Heart right ventricle (tissue), 16 donors: ENCODE results near the gene CDC42BPA. TPM values are rescaled to one million over a fixed set of nuclear protein-coding genes. Genes with fewer than 3 reads are reported as not detected.

Source experiments
- ATAC-seq, 8 donors: fragments of 200-7000 bp; cut with Tn5 transposase; one replicate each; pipeline ENCODE4 v1.9.1; 2020; ENCODE audit warnings: mild to moderate bottlenecking in 8 of 8, moderate library complexity in 8 of 8, moderate number of reproducible peaks in 1 of 8
- DNase-seq, 2 donors: peaks; one replicate each; pipeline ENCODE4 v3.0.0-alpha.2; 2020
- H3K27ac ChIP-seq, 10 donors: fragments of 200-600 bp; sonication (generic) in 2 of 10; one replicate each; pipeline versions ENCODE4 v1.5.0 to v1.8.0; 2020 to 2022; ENCODE audit warnings: mild to moderate bottlenecking in 3 of 10
- H3K27me3 ChIP-seq, 7 donors: fragments of 200-600 bp; one replicate each; pipeline ENCODE4 v1.8.0; 2021 to 2022; ENCODE audit warnings: mild to moderate bottlenecking in 2 of 7
- H3K36me3 ChIP-seq, 9 donors: fragments of 200-600 bp; sonication (generic) in 1 of 9; one replicate each; pipeline versions ENCODE4 v1.5.0 to v1.8.0; 2020 to 2022; ENCODE audit warnings: mild to moderate bottlenecking in 2 of 9
- H3K4me1 ChIP-seq, 9 donors: fragments of 200-600 bp; sonication (generic) in 1 of 9; one replicate each; pipeline versions ENCODE4 v1.5.0 to v1.8.0; 2020 to 2022; ENCODE audit warnings: mild to moderate bottlenecking in 4 of 9
- H3K4me3 ChIP-seq, 10 donors: fragments of 200-600 bp; sonication (generic) in 2 of 10; one replicate each; pipeline versions ENCODE4 v1.5.0 to v1.8.0; 2020 to 2022; ENCODE audit warnings: mild to moderate bottlenecking in 7 of 10, moderate library complexity in 2 of 10
- H3K9me3 ChIP-seq, 11 donors: fragments of 200-600 bp in 10 of 11; sonication (generic) in 2 of 11; one replicate each; pipeline versions ENCODE4 v1.5.0 to v1.8.0; 2013 to 2022; ENCODE audit warnings: mild to moderate bottlenecking in 2 of 11, control low read depth in 1 of 11, moderate library complexity in 1 of 11
- WGBS, 2 donors: extraction: QIAGEN DNeasy Blood & Tissue Kit; methylation state at CpG; one replicate each; pipeline ENCODE4 v1.1.7; 2013; ENCODE audit warnings: inconsistent platforms in 1 of 2; 5-methylcytosine and 5-hydroxymethylcytosine counted together
- intact Hi-C, 10 donors: fragments of 100-400 bp; cut with DNase I; formaldehyde crosslinking; loops; one replicate each; pipeline versions ENCODE4 v1.11.1 to v1.14.2; 2022
- polyA plus RNA-seq, 2 donors: library from polyadenylated mRNA; stranded (reverse); fragments of 200-250 nt; gene quantifications; one replicate each; pipeline ENCODE4 v1.2.3, GENCODE V29; 2013
- total RNA-seq, 10 donors: library from RNA; stranded (reverse); fragmentation: NEBNext Ultra II Directional in 3 of 10; extraction: Animal tissue kit (Norgen Biotek cat#: 25700) in 3 of 10; gene quantifications; one replicate each; pipeline versions ENCODE4 v1.2.1 to v1.2.4, GENCODE V29; 2021 to 2023
- TF ChIP-seq, protein P1 (sequence below), 9 donors: fragments of 200-600 bp; sonication (generic) in 2 of 9; IDR thresholded peaks; one replicate each; pipeline versions ENCODE4 v1.5.0 to v1.8.0; 2021 to 2022; ENCODE audit warnings: antibody characterized with exemption in 9 of 9, mild to moderate bottlenecking in 5 of 9, moderate library complexity in 1 of 9
- donor health status: Arrhythmogenic right ventricular cardiomyopathy.
- donor health status: ischemic (EF 13 %, LVEDD 7.1; RV severe dilation, severe dysfunction).
- donor health status: healthy with polysubstance abuse.
- donor health status: DM: no; HTN: yes; CAD: no.
- donor health status: DM: no; HTN: no; CAD: no.
- donor health status: ischemic (EF 25% LVEDD 6.9; RV normal size, moderate dysfunction).
- donor health status: ischemic (EF 25% LVEDD 5.7; RV mildly dilated, moderate dysfunction).
- donor health status: healthy.
- donor health status: DM: yes; HTN: yes; CAD: no.
- donor health status: Ischemic cardiomyopathy.
- donor health status: ischemic (EF 35%, LVEDD 5.7; RV mildly dilated, moderate dysfunction).
- donor health status: nonischemic (EF 11% LVEDD 7.7; RV severe dilation, severe dysfunction).
- donor health status: DM: yes; HTN: yes; CAD: no.
- donor health status: PGD.
- donor health status: ischemic (EF 29% LVEDD 5.4; RV normal size, mild dysfunction).
- donor health status: nonischemic (EF 23%, LVEDD 6.1; RV moderate dilation, normal function).

CDC42BPA gene
- total and polyA plus RNA-seq, 12 donors, result 8.6 to 39.5 (median 31.5) TPM

DNA sequence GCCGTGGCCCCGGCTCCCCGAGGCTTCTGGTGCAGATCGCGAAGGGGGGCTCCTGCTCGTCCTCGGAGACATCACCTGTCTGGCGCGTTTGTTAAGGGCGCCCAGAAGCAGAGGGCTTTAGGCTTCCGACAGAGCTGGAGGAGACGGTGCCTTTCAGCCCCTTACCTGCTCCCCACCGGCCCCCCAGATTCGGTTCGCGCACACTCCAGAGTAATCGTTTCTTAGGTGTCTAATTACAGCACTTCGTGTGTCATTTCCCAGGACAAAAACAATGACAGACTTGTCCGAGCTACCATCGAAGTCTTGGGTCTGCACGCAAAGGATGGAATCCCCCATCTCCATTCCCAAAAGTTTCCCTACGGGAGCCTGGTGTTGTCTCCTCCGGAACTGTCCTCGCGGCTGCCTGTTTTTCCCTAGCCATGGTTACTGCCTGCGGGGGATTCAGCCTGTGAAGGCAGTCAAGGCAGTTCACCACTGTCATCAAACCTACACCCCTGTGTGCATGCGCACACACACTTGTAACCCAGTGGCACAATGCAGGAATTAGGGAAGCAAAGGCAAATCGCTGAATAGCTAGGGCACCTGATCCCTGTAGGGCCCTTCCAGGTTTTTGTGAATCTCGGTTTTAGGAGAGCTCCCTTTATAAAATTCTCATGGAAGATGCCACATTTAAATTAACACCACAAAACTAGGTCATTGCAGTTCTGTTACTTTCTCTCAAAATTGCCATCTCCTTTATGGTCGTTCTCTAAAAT is 738 bp upstream of the CDC42BPA start:
- peak overlapping the region; percentile 90 to 99 (median 98) for H3K27ac ChIP-seq
- peaks cover 0 to 4% (median 0%) of the 10 kb centered on the region in 11 donors for H3K9me3 ChIP-seq
- H3K4me3 ChIP-seq, result peak overlapping the region; percentile 78 to 96 (median 86)
- peaks cover 0 to 24% (median 10%) of the 10 kb centered on the region in 9 donors for H3K4me1 ChIP-seq
- TF ChIP-seq, protein P1, sequence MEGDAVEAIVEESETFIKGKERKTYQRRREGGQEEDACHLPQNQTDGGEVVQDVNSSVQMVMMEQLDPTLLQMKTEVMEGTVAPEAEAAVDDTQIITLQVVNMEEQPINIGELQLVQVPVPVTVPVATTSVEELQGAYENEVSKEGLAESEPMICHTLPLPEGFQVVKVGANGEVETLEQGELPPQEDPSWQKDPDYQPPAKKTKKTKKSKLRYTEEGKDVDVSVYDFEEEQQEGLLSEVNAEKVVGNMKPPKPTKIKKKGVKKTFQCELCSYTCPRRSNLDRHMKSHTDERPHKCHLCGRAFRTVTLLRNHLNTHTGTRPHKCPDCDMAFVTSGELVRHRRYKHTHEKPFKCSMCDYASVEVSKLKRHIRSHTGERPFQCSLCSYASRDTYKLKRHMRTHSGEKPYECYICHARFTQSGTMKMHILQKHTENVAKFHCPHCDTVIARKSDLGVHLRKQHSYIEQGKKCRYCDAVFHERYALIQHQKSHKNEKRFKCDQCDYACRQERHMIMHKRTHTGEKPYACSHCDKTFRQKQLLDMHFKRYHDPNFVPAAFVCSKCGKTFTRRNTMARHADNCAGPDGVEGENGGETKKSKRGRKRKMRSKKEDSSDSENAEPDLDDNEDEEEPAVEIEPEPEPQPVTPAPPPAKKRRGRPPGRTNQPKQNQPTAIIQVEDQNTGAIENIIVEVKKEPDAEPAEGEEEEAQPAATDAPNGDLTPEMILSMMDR (IDR thresholded peaks at IDR 0.05), result no peak
- WGBS, 2 donors, result 6 to 8% methylated on average over 30 of the region's 30 CpGs
- ATAC-seq (peak in 7 of 8 donors; percentile 21 to 72 (median 45)), DNase-seq (peak; percentile 34 to 45)
- H3K27me3 ChIP-seq, result peaks cover 0 to 29% (median 0%) of the 10 kb centered on the region in 7 donors
- H3K36me3 ChIP-seq, result no peaks in the 10 kb centered on the region
- intact Hi-C loops, result loop anchor here in 8 of 10 donors (2.0 to 10.0 kb wide), 12 partner anchors 32 to 182 kb away; no protein-coding TSS in a partner anchor

DNA sequence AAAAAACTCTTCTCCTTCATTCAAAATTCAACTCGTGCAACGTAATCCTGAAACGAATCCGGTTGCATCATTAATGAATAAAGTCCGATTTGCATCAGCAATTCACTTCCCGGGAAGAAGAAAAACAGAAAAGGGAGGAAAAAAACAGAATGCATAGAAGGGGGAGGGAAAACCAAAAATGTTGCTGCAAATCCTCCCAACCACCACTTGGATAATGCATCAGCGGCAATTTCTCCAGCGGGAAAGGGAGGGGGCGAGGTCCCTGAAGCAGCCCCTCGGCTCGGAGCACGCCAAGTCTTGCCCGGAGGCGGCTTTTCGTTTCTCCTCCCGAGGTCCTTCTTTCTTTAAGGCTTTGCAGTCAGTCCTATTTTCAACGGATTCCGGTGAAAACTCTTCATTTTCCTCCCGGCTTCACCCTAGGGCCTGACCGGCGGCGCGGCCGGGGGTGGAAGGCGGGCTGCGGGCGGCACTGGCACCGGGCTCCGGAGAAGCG is 723 bp downstream of the CDC42BPA start:
- WGBS, 2 donors, result 0% methylated on average over 30 of the region's 30 CpGs
- peak in 2 of 8 donors; percentile 0 to 7 for ATAC-seq
- TF ChIP-seq, protein P1 (IDR thresholded peaks at IDR 0.05), result peak in 5 of 9 donors; percentile 6 to 36 (median 11)

DNA sequence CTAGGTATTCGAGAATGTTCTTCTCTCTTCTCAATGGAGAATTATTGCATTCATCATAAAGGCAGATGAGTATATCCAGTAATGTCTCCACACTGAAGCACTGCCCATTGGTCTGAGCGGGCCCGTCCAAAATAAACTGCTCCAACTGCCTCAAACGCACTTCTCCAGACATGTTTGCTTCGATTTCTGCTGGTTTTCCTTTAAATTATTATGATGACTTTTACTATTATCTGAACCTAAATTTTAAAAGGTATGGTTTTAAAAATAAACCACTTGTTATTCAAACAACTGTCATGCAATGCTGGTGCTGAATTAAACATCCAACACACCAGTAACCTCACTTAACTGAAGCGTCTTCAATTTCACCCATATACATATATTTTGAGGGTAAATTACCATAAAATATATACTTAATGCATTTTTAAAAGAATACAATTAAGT is 1.3 kb downstream of the CDC42BPA start:
- peak overlapping the region in 9 of 10 donors; percentile 92 to 99 (median 98) for H3K27ac ChIP-seq
- H3K9me3 ChIP-seq, result no peaks in the 10 kb centered on the region
- no peak for DNase-seq
- intact Hi-C loops, result loop anchor here in 8 of 10 donors (2.0 to 10.0 kb wide), 10 partner anchors 40 to 180 kb away; no protein-coding TSS in a partner anchor
- TF ChIP-seq, protein P1 (IDR thresholded peaks at IDR 0.05), result no peak
- WGBS, 2 donors, result 5 to 6% methylated on average over 6 of the region's 6 CpGs
- H3K36me3 ChIP-seq, result no peaks in the 10 kb centered on the region
- no peak for ATAC-seq
- peaks cover 0 to 29% (median 0%) of the 10 kb centered on the region in 7 donors for H3K27me3 ChIP-seq
- peak overlapping the region; percentile 78 to 96 (median 86) for H3K4me3 ChIP-seq
- H3K4me1 ChIP-seq, result peaks cover 0 to 40% (median 25%) of the 10 kb centered on the region in 9 donors

More for the DNA sequence above, 723 bp downstream of the CDC42BPA start:
- Histone ChIP-seq H3K36me3 (no peaks in the 10 kb centered on the region), H3K4me1 (peaks cover 0 to 37% (median 21%) of the 10 kb centered on the region in 9 donors), H3K27me3 (peaks cover 0 to 29% (median 0%) of the 10 kb centered on the region in 7 donors), H3K4me3 (peak overlapping the region; percentile 78 to 96 (median 86)), H3K27ac (peak overlapping the region; percentile 90 to 99 (median 98)), H3K9me3 (no peaks in the 10 kb centered on the region)
- DNase-seq, result peak; percentile 25 to 39
- intact Hi-C loops, result loop anchor here in 8 of 10 donors (2.0 to 10.0 kb wide), 13 partner anchors 33 to 180 kb away; no protein-coding TSS in a partner anchor

DNA sequence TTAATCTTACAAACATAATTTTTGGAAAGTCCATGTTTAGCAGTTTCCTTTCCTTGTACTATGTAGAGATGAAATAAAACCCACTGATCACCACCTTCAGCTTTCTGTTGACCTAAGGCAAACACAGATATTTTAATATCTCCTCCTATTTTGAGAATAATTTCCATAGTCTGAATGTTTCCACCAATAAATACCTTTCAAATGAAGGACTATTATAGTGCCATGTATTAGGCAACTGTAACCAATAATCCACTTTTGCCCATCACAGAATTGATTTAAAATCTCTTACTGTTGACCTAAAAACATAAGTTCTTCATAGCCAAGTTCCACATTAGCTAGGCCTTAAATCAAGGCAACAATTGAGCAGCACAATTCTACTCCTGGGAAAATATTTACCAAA is 1.8 kb downstream of the CDC42BPA start:
- H3K9me3 ChIP-seq, result no peaks in the 10 kb centered on the region
- intact Hi-C loops, result loop anchor here in 8 of 10 donors (2.0 to 10.0 kb wide), 10 partner anchors 41 to 179 kb away; no protein-coding TSS in a partner anchor
- peaks cover 0 to 29% (median 0%) of the 10 kb centered on the region in 7 donors for H3K27me3 ChIP-seq
- TF ChIP-seq, protein P1 (IDR thresholded peaks at IDR 0.05), result no peak
- peak overlapping the region; percentile 78 to 96 (median 86) for H3K4me3 ChIP-seq
- peaks cover 0 to 43% (median 25%) of the 10 kb centered on the region in 9 donors for H3K4me1 ChIP-seq
- no peaks in the 10 kb centered on the region for H3K36me3 ChIP-seq
- peak overlapping the region in 9 of 10 donors; percentile 92 to 99 (median 98) for H3K27ac ChIP-seq
- no peak for ATAC-seq
- no peak for DNase-seq
